A673 (cell line): ENCODE data around the gene ANKRD13A.

Experiments
- EZH2 ChIP-seq: fragments of 200-600 bp; sonication (generic); IDR thresholded peaks from 2 replicates; pipeline ENCODE4 v1.6.1; 2017; ENCODE audit warnings: borderline replicate concordance, low read depth, mild to moderate bottlenecking, mixed read lengths, antibody characterized with exemption, low read length; ENCODE audit not compliant: poor library complexity, severe bottlenecking
- TF ChIP-seq, protein P1 (sequence below): fragments of 300-800, 200-600 bp; sonication (generic); conservative IDR thresholded peaks from 2 replicates; pipeline ENCODE4 v1.5.1; 2017; ENCODE audit warnings: low read depth, mild to moderate bottlenecking, antibody characterized with exemption, low read length, moderate library complexity, mixed read lengths

DNA sequence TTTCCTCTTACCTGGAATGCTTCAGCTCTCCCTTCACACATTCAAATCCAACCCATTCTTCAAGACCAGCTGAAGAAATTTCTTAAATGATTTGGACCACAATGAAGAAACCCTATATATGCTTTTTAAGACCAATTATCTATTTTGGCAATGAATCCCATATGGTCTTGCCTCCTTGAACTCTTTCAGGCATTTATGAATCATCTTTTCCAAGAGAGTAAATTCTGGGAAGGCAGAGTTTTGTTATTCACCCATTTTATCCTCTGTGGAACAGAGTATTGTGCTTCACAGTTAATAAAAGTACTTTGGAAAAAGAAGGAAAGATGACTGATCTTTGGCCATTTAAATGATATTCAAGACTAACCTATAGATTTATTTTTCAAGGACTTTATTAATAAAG lies 17.0 kb upstream of the ANKRD13A start:
- TF ChIP-seq, protein P1, sequence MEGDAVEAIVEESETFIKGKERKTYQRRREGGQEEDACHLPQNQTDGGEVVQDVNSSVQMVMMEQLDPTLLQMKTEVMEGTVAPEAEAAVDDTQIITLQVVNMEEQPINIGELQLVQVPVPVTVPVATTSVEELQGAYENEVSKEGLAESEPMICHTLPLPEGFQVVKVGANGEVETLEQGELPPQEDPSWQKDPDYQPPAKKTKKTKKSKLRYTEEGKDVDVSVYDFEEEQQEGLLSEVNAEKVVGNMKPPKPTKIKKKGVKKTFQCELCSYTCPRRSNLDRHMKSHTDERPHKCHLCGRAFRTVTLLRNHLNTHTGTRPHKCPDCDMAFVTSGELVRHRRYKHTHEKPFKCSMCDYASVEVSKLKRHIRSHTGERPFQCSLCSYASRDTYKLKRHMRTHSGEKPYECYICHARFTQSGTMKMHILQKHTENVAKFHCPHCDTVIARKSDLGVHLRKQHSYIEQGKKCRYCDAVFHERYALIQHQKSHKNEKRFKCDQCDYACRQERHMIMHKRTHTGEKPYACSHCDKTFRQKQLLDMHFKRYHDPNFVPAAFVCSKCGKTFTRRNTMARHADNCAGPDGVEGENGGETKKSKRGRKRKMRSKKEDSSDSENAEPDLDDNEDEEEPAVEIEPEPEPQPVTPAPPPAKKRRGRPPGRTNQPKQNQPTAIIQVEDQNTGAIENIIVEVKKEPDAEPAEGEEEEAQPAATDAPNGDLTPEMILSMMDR = no peak
- TF ChIP-seq EZH2 = no peak
